CD4-positive, alpha-beta T cell (primary cell): ENCODE measurements around the gene MAPT. TPM values are rescaled to one million over a fixed set of nuclear protein-coding genes. Genes with fewer than 3 reads are reported as not detected.
"Not testable (repeated sequence)": the region's sequence is repeated elsewhere in the genome, so short reads cannot be mapped to it uniquely, and the experiment has no call there.

Experiments used
- ATAC-seq: fragments of 200-7000 bp; cut with Tn5 transposase; one replicate; pipeline ENCODE4 v1.10.0; 2022; ENCODE audit warnings: mild to moderate bottlenecking; ENCODE audit not compliant: poor library complexity
- CTCF ChIA-PET: fragments of 350-600 bp; sonication (Branson Sonifier 250); formaldehyde crosslinking; loops from one replicate; lab custom pipeline; 2021; ENCODE audit warnings: antibody characterized with exemption, inconsistent platforms; lab: Charles Lee
- POLR2A ChIA-PET: fragments of 350-600 bp; sonication (Branson Sonifier 250); formaldehyde crosslinking; loops from one replicate; lab custom pipeline; 2021; ENCODE audit warnings: antibody characterized with exemption, inconsistent platforms; lab: Charles Lee
- DNase-seq, 14 experiments: peaks; one replicate each; pipeline ENCODE4 v3.0.0-alpha.2; 2013 to 2020; ENCODE audit warnings: mixed read lengths in 2 of 14
- H3K27ac ChIP-seq, 2 donors: one replicate each; pipeline versions ENCODE4 v1.5.1 to v1.7.0; 2013; ENCODE audit warnings: low read length in 2 of 2, low read depth in 1 of 2, mild to moderate bottlenecking in 1 of 2
- H3K27me3 ChIP-seq, 2 experiments: 1 replicate in 1 of 2; 2 replicates in 1 of 2; pipeline versions ENCODE4 v1.6.1 to v1.7.0; 2013; ENCODE audit warnings: low read length in 2 of 2, control low read depth in 1 of 2, mild to moderate bottlenecking in 1 of 2, moderate library complexity in 1 of 2; ENCODE audit not compliant: insufficient read depth in 2 of 2, control insufficient read depth in 1 of 2
- H3K36me3 ChIP-seq: one replicate; pipeline ENCODE4 v1.6.1; 2013; ENCODE audit warnings: low read length, control low read depth; ENCODE audit not compliant: insufficient read depth
- H3K4me1 ChIP-seq: one replicate; pipeline ENCODE4 v1.6.1; 2013; ENCODE audit warnings: low read length, control low read depth; ENCODE audit not compliant: insufficient read depth
- H3K4me3 ChIP-seq: one replicate; pipeline ENCODE4 v1.5.1; 2013; ENCODE audit warnings: mild to moderate bottlenecking, low read length, moderate library complexity
- H3K9me3 ChIP-seq, 2 experiments: 1 replicate in 1 of 2; 2 replicates in 1 of 2; pipeline versions ENCODE4 v1.6.1 to v1.7.0; 2013; ENCODE audit warnings: low read length in 2 of 2, mild to moderate bottlenecking in 2 of 2, control low read depth in 1 of 2, moderate library complexity in 1 of 2; ENCODE audit not compliant: control insufficient read depth in 1 of 2, insufficient read depth in 1 of 2
- H3K27ac Mint-ChIP-seq: one replicate; pipeline ENCODE4 v1.8.0; 2020; ENCODE audit warnings: mixed read lengths
- H3K27me3 Mint-ChIP-seq: one replicate; pipeline ENCODE4 v1.8.0; 2021; ENCODE audit warnings: mixed read lengths
- H3K36me3 Mint-ChIP-seq: one replicate; pipeline ENCODE4 v1.8.0; 2021; ENCODE audit warnings: low read depth, mixed read lengths
- H3K4me1 Mint-ChIP-seq: one replicate; pipeline ENCODE4 v1.8.0; 2021; ENCODE audit warnings: low read depth, mixed read lengths
- H3K4me3 Mint-ChIP-seq: one replicate; pipeline ENCODE4 v1.8.0; 2020; ENCODE audit warnings: mild to moderate bottlenecking, mixed read lengths
- H3K9me3 Mint-ChIP-seq: one replicate; pipeline ENCODE4 v1.8.0; 2020; ENCODE audit warnings: mixed read lengths
- intact Hi-C, 2 experiments: fragments of 100-400 bp; cut with DNase I in 1 of 2; cut with micrococcal nuclease in 1 of 2; formaldehyde crosslinking; loops; one replicate each; pipeline versions ENCODE4 v1.15.1 to v1.9.0; 2023 to 2025; cut with DNase I, micrococcal nuclease
- total RNA-seq, 174 experiments: library from RNA in 2 of 174; stranded (reverse) in 2 of 174; gene quantifications; one replicate each; pipeline ENCODE4 v1.2.3 and lab custom pipeline; 2021 to 2026
- TF ChIP-seq, protein P1 (sequence below): fragments of 200-600 bp; IDR thresholded peaks from one replicate; pipeline ENCODE4 v1.8.0; 2022; ENCODE audit warnings: antibody characterized with exemption, mild to moderate bottlenecking

The MAPT gene
- total RNA-seq, 2 experiments from 2014 or later = 0.41 to 0.53 TPM

DNA sequence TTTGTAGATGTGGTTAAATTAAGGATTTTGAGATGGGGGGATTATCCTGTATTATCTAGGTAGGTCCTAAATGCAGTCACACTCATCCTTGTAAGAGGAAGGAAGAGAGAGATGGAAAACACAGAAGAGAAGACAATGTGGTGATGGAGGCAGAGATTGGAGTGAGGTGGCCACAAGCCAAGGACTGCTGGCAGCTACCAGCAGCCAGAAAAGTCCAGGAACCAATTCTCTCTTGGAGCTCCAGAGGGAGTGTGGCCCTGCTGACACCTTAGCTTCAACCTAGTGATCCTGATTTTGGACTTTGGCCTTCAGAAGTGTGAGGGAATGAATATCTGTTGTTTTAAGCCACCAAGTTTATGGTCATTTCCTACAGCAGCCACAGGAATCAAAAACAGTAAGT, 18.0 kb downstream of the MAPT start:
- Mint-ChIP-seq H3K9me3 (peaks cover 4% of the 10 kb centered on the region), H3K4me1 (peaks cover 7% of the 10 kb centered on the region), H3K36me3 (no peaks in the 10 kb centered on the region), H3K27me3 (peaks cover 19% of the 10 kb centered on the region), H3K27ac (no peak overlapping the region), H3K4me3 (no peak overlapping the region)
- H3K27me3 ChIP-seq = peaks cover 0 to 2% of the 10 kb centered on the region in 2 experiments
- ChIA-PET CTCF (no interaction called here), POLR2A (no interaction called here)
- H3K27ac ChIP-seq = no peak overlapping the region
- peaks cover 7 to 9% of the 10 kb centered on the region in 2 experiments for H3K9me3 ChIP-seq
- intact Hi-C loops = no loop called here
- no peak for DNase-seq
- no peak overlapping the region for H3K4me3 ChIP-seq
- peaks cover under 1% of the 10 kb centered on the region for H3K4me1 ChIP-seq
- TF ChIP-seq, protein P1, sequence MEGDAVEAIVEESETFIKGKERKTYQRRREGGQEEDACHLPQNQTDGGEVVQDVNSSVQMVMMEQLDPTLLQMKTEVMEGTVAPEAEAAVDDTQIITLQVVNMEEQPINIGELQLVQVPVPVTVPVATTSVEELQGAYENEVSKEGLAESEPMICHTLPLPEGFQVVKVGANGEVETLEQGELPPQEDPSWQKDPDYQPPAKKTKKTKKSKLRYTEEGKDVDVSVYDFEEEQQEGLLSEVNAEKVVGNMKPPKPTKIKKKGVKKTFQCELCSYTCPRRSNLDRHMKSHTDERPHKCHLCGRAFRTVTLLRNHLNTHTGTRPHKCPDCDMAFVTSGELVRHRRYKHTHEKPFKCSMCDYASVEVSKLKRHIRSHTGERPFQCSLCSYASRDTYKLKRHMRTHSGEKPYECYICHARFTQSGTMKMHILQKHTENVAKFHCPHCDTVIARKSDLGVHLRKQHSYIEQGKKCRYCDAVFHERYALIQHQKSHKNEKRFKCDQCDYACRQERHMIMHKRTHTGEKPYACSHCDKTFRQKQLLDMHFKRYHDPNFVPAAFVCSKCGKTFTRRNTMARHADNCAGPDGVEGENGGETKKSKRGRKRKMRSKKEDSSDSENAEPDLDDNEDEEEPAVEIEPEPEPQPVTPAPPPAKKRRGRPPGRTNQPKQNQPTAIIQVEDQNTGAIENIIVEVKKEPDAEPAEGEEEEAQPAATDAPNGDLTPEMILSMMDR = no peak
- no peak for ATAC-seq
- H3K36me3 ChIP-seq = no peaks in the 10 kb centered on the region

DNA sequence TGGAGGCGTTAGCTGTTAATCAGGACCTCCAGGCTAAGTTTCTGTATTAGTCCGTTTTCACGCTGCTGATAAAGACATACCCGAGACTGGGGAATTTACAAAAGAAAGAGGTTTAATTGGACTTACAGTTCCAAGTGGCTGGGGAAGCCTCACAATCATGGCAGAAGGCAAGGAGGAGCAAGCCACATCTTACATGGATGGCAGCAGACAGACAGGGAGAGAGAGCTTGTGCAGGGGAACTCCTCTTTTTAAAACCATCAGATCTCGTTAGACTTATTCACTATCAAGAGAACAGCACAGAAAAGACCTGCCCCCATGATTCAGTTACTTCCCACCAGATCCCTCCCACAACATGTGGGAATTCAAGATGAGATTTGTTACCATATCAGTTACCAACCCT, 18.7 kb downstream of the MAPT start:
- H3K36me3 Mint-ChIP-seq, H3K36me3 ChIP-seq, H3K9me3 ChIP-seq, intact Hi-C loops, POLR2A ChIA-PET, H3K9me3 Mint-ChIP-seq, H3K4me3 Mint-ChIP-seq, H3K4me1 ChIP-seq, CTCF ChIA-PET, H3K27me3 ChIP-seq, ATAC-seq, H3K4me3 ChIP-seq, H3K4me1 Mint-ChIP-seq, H3K27ac Mint-ChIP-seq, H3K27ac ChIP-seq, DNase-seq: not testable (repeated sequence)
- H3K27me3 Mint-ChIP-seq = peaks cover 17% of the 10 kb centered on the region

DNA sequence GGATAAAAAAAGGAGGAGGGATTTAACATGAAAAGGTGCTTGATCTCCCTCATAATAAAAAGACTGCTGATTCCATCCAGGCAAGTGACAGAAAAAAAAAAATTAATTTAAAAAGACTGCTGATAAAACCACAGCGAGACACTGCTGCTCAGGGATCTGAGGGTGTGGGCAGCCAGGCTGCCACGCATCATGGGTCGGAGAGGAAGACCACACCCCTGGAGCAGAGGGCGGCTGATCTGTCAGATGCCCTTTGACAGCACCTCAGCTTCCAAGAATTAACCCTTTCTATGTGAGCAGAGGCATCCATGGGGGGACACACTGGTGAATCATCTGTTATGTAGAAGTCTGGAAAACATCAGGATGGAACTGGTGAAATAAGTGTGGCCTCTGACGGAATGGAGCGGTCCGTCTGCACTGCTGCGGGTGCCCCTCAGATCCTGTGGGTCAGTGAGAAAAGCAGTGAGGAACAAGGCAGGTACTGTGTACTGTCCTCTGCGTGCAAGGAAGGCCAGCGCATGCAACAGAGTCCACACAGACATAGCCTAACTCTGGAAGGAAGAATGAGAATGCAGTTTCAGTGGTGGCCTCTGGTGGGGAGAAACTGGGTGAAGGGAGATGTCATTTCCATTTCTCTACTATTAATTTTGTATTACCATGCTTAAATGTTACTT, 19.8 kb downstream of the MAPT start:
- no peak overlapping the region for H3K4me3 Mint-ChIP-seq
- intact Hi-C loops = no loop called here
- no peak for ATAC-seq
- TF ChIP-seq, protein P1 = no peak
- Histone ChIP-seq H3K27me3 (no peaks in the 10 kb centered on the region), H3K4me3 (no peak overlapping the region), H3K9me3 (peaks cover 7 to 9% of the 10 kb centered on the region in 2 experiments), H3K27ac (no peak overlapping the region), H3K36me3 (no peaks in the 10 kb centered on the region), H3K4me1 (no peaks in the 10 kb centered on the region)
- peaks cover 4% of the 10 kb centered on the region for H3K9me3 Mint-ChIP-seq
- H3K27ac Mint-ChIP-seq = no peak overlapping the region
- peaks cover 20% of the 10 kb centered on the region for H3K27me3 Mint-ChIP-seq
- ChIA-PET CTCF (no interaction called here), POLR2A (no interaction called here)
- no peaks in the 10 kb centered on the region for H3K4me1 Mint-ChIP-seq
- no peak for DNase-seq
- no peaks in the 10 kb centered on the region for H3K36me3 Mint-ChIP-seq

DNA sequence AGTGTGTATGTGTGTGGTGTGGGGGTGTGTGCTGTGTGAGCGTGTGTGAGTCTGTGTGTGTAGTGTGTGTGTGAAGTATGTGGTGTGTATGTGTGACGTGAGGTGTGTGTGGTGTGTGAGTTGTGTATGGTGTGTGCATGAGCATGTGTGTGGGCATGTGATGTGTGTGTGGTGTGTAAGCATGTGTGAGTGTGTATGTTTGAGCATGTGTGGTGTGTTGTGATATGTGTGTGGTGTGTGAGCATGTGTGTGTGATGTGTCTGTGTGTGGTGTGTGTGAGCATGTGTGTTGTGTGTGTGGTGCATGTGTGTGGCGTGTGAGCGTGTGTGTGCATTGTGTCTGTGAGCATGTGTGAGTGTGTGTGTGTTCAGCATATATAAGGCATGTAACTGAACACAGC, 20.9 kb downstream of the MAPT start:
- Histone ChIP-seq H3K27ac (no peak overlapping the region), H3K36me3 (no peaks in the 10 kb centered on the region), H3K4me3 (no peak overlapping the region), H3K4me1 (no peaks in the 10 kb centered on the region), H3K27me3 (no peaks in the 10 kb centered on the region), H3K9me3 (peaks cover 7 to 9% of the 10 kb centered on the region in 2 experiments)
- ChIA-PET POLR2A (no interaction called here), CTCF (no interaction called here)
- ATAC-seq = no peak
- DNase-seq = no peak
- no peaks in the 10 kb centered on the region for H3K4me1 Mint-ChIP-seq
- intact Hi-C loops = no loop called here
- TF ChIP-seq, protein P1 = no peak
- H3K27ac Mint-ChIP-seq = no peak overlapping the region
- H3K36me3 Mint-ChIP-seq = no peaks in the 10 kb centered on the region
- H3K9me3 Mint-ChIP-seq = peaks cover 4% of the 10 kb centered on the region
- H3K27me3 Mint-ChIP-seq = peaks cover 20% of the 10 kb centered on the region
- H3K4me3 Mint-ChIP-seq = no peak overlapping the region
